Nephron progenitor cell (in vitro differentiated cells): ENCODE data around the gene DLL1.
A peak's percentile ranks its signal among the peaks of the same experiment; 100 is the strongest.

Experiments
- DNase-seq: peaks from one replicate; pipeline ENCODE4 v3.0.0; 2021
- H3K27ac Mint-ChIP-seq: 2 replicates; pipeline ENCODE4 v1.8.0; 2021; ENCODE audit warnings: mild to moderate bottlenecking, moderate library complexity, mixed read lengths
- H3K27me3 Mint-ChIP-seq: 2 replicates; pipeline ENCODE4 v1.8.0; 2021; ENCODE audit warnings: mild to moderate bottlenecking, low read depth, mixed read lengths; ENCODE audit not compliant: poor library complexity
- H3K36me3 Mint-ChIP-seq: 2 replicates; pipeline ENCODE4 v1.8.0; 2021; ENCODE audit warnings: low read depth, mixed read lengths
- H3K4me1 Mint-ChIP-seq: 2 replicates; pipeline ENCODE4 v1.8.0; 2021; ENCODE audit warnings: mixed read lengths
- H3K4me3 Mint-ChIP-seq: 2 replicates; pipeline ENCODE4 v1.8.0; 2021; ENCODE audit warnings: mild to moderate bottlenecking, moderate library complexity, mixed read lengths
- H3K9me3 Mint-ChIP-seq: 2 replicates; pipeline ENCODE4 v1.8.0; 2021; ENCODE audit warnings: mild to moderate bottlenecking, moderate library complexity, mixed read lengths
- CTCF ChIP-seq: fragments of 200-600 bp; sonication (generic); IDR thresholded peaks from 2 replicates; pipeline ENCODE4 v1.5.0; 2021; ENCODE audit warnings: antibody characterized with exemption

Gene DLL1

DNA sequence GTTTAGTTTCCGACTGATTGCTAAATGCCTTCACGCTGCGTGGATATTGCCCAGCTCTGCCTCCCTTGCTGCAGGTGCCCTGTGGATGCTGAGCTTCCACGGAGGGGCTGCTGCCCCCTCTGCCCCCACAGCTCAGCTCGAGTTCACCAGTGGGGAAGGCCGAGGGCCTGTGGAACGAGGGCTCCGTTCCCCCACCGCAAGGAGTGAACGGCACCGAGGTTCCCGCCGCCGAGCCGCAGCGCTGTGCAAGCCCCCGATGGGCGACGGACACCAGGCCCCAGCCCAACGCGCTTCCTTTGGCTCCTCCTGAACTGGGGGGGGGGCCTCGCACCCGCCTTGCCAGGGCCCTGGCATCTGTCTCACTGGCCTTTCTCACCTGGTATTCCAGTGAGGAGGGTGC lies 17.7 kb downstream of the DLL1 start:
- no peak overlapping the region for H3K27ac Mint-ChIP-seq
- peaks cover 72% of the 10 kb centered on the region for H3K4me1 Mint-ChIP-seq
- no peaks in the 10 kb centered on the region for H3K9me3 Mint-ChIP-seq
- no peaks in the 10 kb centered on the region for H3K36me3 Mint-ChIP-seq
- no peak overlapping the region for H3K4me3 Mint-ChIP-seq
- peaks cover 10% of the 10 kb centered on the region for H3K27me3 Mint-ChIP-seq
- TF ChIP-seq CTCF: no peak
- DNase-seq: no peak

GRCh38 chr6:170272341-170273065 lies 18.4 kb downstream of the DLL1 start:
- Mint-ChIP-seq H3K27me3 (peaks cover 10% of the 10 kb centered on the region), H3K4me1 (peaks cover 75% of the 10 kb centered on the region), H3K36me3 (no peaks in the 10 kb centered on the region), H3K9me3 (no peaks in the 10 kb centered on the region), H3K4me3 (no peak overlapping the region), H3K27ac (peak overlapping the region; percentile 61)
- no peak for TF ChIP-seq CTCF
- DNase-seq: no peak

- Mint-ChIP-seq H3K4me3 (no peak overlapping the region), H3K36me3 (no peaks in the 10 kb centered on the region), H3K27ac (no peak overlapping the region), H3K27me3 (peaks cover 10% of the 10 kb centered on the region), H3K4me1 (peaks cover 71% of the 10 kb centered on the region), H3K9me3 (no peaks in the 10 kb centered on the region)
- no peak for TF ChIP-seq CTCF
- DNase-seq: no peak
Measured at GRCh38 chr6:170271771-170272314, 19.0 kb downstream of the DLL1 start.

GRCh38 chr6:170270984-170271593 lies 19.8 kb downstream of the DLL1 start:
- no peaks in the 10 kb centered on the region for H3K36me3 Mint-ChIP-seq
- H3K27me3 Mint-ChIP-seq: peaks cover 10% of the 10 kb centered on the region
- no peak for TF ChIP-seq CTCF
- no peak for DNase-seq
- H3K27ac Mint-ChIP-seq: peak overlapping the region; percentile 68
- H3K9me3 Mint-ChIP-seq: no peaks in the 10 kb centered on the region
- peaks cover 70% of the 10 kb centered on the region for H3K4me1 Mint-ChIP-seq
- H3K4me3 Mint-ChIP-seq: no peak overlapping the region

DNA sequence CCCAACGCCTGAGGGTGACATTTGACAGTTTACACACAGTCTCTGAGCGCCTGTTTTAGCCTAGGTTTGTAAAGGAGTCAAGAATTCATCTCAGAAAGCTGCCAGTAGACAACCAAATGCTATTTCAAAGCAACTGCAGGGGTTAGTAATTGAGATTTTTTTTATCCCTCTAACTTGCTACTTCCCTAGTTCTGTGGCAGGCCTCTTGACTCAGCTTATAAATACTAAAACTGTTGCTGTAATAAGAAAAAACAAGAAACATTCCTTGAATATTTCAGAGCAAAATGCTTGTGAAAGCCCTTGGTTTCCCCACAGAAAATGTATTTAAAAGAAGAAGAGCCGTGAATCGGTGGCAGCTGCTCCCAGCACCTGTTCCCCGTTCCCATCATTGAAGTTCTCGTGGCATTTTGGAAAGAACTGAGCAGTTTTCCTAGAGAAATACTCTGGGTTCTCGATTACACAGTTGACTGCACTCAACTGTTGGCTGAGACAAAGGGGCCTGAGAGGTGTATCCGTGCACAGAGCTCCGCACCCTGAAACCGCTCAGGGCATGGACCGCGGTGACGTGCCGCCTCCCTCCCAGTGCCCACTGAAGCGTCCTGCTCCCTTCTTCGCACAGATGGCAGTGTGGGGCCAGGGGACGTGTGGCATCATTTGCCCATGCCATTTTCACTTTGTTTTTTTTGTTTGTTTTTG lies 20.9 kb downstream of the DLL1 start:
- Mint-ChIP-seq H3K27me3 (peaks cover 7% of the 10 kb centered on the region), H3K9me3 (no peaks in the 10 kb centered on the region), H3K4me1 (peaks cover 70% of the 10 kb centered on the region), H3K36me3 (no peaks in the 10 kb centered on the region), H3K4me3 (peak overlapping the region; percentile 19), H3K27ac (peak overlapping the region; percentile 44)
- no peak for DNase-seq
- no peak for TF ChIP-seq CTCF
